DMS53 treated with DMSO at 0.1 percent for 48 hours (cell line): ENCODE results near the gene C17orf78.
A peak's percentile ranks its signal among the peaks of the same experiment; 100 is the strongest.
"Not testable (repeated sequence)": the region's sequence is repeated elsewhere in the genome, so short reads cannot be mapped to it uniquely, and the experiment has no call there.

Source experiments
- DNase-seq: peaks from one replicate; lab custom pipeline; 2025; ENCODE audit not compliant: unreplicated experiment; lab: John Stamatoyannopoulos, UW

C17orf78 gene

DNA sequence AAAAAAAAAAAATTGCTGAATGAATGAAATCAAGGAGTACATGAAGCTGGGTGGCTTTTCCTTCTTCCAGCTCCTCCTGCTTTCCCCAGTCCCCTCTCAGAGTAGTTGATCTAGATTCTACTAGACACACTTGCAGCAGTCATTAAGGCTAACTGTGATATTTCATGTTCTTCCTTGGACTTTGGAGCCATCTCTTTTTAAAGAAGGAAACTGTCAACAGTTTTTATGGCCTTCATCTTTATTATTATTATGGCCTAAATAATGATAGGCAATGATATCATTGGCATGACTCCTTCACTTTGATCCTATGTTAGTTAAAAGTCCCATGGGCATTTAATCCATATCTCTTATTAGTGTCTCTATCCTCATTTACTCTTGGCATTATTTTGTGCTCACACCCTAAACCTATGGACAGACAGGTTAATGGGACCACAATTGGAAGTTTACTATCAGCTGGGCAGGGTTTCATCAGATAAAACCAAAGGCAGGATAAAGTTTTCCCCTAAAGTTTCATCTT lies 9.7 kb downstream of the C17orf78 start:
- no peak for DNase-seq

DNA sequence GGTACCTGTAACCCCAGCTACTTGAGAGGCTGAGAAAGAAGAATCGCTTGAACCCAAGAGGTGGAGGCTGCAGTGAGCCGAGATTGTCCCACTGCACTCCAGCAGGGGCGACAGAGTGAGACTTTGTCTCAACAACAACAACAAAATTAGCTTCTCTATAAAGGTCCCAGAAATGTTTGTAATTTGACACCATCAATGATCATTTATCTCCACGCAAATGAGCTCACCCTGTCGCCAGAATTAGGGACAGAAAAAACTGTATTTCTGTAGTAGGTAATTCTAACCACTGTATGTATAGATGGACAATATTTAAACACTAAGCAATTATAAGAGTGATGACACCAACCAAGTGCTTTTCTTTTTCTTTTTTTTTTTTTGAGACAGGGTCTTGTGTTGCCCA lies 10.7 kb downstream of the C17orf78 start:
- no peak for DNase-seq

DNA sequence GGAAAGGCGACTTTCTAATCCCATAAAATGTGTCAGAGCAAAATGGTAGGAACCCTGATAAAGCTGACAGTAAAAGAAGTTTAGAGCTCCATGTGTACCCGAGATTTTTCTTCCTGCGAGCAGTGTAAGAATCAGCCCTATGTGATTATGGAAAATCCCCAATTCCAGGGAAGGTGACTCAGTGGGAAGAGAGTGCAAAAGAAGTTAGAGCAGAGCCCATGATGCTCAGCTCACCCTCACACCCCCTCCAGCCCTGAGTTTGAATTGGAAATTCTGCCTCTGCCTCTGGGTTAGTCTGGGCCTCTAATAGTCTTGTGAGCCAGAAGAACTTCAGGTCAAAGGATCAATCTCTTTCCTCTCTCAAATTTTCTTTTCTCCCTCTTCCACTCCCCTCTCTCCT lies 12.5 kb downstream of the C17orf78 start:
- DNase-seq, result no peak

DNA sequence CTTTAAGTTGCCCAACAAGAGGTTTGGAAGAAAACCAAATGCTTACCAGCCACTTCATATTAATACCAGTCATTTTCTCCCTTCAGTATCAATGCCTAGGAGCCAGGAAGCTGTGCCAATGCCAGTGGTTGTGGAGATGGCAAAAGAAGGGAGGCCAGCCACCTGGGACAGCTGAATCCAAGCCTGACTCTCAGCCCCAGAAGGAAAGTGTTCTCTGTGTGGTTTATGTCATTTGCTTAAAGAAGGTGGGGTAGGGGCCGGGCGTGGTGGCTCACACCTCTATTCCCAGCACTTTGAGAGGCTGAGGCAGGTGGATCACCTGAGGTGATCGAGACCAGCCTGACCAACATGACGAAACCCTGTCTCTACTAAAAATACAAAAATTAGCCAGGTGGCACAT lies 13.4 kb downstream of the C17orf78 start:
- DNase-seq, result no peak

DNA sequence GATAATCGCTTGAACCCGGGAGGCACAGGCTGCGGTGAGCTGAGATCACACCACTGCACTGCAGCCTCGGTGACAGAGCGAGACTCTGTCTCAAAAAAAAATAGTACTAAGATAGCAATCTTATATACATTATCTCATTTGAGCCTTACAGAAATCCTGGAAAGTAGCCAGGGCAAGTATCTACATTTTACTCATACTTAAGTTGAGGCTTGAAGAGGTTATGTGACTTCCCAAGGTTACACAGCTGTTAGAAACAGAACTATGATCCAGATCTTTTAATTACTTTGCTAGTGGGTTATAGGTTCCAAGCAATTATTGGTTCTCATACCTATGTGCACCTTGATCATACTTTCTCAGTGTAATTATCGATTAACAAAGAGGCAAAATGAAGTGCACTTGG lies 15.4 kb downstream of the C17orf78 start:
- no peak for DNase-seq

DNA sequence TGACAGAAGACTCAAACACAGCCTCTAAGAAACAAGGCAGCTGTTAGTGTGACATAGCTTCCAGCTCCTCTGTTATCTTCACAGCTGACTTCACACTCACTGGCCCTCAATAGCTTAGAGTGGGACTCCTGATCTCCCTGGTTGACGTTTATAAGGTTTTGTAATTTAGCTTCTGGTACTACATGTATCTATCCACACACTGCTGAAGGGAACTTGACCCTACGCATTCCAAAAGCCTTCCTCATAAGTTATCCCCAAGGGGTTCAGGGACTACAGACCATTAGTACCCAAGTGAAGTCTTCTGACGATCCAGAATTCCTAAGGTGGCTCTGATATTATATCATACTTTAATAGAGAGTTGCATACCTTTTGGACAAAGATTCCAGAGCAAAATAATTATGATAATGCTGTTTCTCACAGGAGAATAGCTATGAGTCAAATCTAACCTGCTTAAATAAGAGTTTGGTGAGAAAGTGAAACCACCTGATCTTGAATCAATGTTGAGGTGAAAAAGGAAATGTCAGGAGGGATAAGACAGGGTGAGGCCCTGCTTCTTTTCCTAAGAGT lies 16.3 kb downstream of the C17orf78 start:
- DNase-seq, result no peak

DNA sequence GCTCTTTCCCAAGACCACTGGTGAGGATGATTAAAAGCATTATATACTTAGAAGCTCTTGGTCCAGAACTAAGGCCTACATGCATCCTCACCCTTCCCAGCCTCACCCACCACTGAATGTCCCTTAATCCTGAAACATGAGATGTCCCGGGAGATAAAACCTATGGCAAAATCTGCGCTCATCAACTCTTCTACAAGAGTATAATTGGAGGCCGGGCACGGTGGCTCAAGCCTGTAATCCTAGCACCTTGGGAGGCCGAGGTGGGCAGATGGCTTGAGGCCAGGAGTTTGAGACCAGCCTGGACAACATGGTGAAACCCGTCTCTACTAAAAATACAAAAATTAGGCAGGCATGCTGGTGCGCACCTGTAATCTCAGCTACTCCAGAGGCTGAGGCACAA lies 17.6 kb downstream of the C17orf78 start:
- DNase-seq, result no peak

DNA sequence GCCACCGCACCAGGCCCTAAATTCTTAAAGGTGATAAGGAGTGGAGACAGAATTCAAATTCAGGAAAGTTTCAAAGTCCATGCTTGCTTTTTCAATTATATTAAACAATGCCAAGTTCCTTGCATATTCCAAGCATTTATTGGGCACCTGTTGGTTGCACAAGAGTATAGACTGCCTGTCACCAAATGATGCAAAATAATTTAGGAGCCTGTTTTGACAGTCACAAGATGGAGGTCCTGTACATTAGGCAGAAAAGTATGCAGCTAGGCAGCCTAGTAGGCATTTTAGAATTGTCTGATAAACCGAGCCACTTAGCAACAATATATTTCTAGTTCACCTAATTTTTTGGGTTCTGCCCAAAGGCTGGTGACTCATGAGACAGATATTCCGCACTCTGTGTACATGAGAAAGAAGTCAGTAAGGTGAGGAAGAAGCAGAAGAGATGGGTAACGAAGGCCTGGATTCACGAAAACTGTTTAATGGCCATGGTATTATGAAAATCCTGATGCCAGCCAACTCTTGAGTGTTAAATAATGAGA lies 23.5 kb downstream of the C17orf78 start:
- DNase-seq, result no peak

DNA sequence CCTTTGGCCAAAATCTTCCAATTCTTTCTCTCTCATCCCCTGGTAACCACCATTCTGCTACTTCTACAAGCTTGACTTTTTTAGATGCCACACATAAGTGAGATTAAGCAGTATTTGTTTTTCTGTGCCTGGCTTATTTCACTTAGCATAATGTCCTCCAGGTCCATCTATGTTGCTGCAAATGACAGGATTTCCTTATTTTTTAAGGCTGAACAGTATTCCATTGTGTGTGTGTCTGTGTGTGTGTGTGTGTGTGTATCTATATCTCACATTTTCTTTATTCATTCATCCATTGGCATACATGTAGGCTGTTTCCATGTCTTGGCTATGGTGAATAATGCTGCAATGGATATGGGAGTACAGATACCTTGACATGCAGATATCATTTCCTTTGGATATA lies 24.7 kb downstream of the C17orf78 start:
- DNase-seq, result no peak

DNA sequence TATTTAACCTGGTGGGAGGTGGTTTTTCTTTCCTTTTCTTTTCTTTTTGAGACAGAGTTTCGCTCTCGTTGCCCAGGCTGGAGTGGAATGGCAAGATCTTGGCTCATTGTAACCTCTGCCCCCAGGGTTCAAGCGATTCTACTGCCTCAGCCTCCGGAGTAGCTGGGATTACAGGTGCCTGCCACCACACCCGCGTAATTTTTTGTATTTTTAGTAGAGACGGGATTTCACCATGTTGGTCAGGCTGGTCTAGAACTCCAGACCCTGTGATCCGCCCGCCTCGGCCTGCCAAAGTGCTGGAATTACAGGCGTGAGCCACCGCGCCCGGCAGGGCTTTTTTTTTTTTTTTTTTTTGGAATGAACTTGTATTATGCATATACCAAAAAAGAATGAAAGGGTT lies 29.7 kb downstream of the C17orf78 start:
- not testable (repeated sequence) for DNase-seq

DNA sequence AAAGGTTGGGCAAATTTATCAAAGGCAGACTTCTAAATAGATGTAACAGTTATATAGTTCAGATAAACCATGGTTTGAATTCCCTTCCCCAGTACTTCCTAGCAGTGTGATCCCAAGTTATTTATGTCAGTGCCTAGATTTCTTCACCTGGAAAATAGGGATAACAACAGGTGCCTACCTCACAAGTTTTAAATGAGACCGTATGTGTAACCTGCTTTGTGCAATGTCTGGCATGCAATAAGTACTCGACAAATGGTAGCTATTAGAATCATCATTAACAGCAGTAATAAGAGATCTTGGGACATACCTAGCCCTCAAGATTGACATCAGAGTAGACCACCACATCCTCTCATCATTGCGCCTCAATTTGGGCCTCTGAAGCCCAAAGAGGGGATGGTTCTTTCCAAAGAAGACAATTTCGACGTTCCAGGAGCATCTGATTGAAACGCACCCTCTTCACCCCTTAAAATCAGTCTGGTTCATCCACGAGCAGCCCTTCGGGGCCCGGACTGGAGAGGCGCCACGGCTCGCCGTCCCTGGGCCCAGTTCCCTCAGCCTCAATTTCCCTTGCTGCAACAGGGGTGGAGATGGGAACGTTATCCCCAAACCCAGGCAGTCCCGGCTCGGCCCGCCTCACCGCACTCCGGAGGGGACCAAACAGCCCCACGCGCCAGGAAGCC lies 30.3 kb downstream of the C17orf78 start:
- no peak for DNase-seq

DNA sequence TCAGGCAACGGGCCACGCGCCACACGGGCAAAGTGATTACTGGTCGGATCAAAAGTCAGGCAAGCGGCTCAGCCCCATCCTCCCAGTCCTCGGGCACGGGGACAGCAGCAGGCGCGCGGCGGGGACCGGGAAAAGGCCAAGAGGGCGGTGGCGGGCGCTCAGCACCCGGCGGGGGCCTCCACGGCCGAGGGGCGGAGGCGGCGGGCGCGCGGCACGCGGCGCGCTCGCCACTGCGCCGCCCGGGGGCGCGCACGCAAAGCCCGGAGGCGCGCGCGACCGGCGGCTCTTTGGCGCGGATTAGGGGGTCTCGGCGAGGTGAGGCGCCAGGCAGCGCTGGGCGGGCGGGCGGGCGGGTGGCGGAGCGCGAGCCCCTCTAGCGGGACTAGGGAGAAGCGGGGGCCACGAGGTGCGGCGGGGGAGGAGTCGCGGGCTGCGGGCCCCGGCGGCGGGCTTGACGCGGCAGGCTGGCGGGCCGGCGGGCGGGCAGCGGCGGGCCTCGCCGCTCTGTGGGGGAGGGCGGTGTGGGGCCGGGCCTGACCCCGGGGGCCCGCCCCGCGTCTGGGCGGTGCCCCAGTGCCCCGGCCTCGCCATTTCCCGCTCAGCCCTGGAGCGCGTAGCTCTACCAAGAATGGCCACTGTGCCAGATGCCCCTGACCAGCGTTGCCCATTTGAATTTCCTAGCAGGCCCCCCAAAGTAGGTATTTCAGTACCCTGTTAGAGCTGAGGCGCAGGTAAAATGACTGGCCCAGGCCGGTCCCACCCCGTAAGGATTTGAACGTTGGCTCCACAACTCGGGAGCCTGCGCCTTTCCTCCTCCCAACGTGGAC lies 31.1 kb downstream of the C17orf78 start, which contains the start of the genes ACACA and TADA2A:
TSS of gene ACACA (minus strand) at position 202 of the 827 bp plus-strand sequence. CDS start 537 bp downstream, outside the sequence.
TSS of gene TADA2A (plus strand) at position 252 of the 827 bp plus-strand sequence. CDS start 4,480 bp downstream, outside the sequence.
- DNase-seq, result peak; percentile 68

DNA sequence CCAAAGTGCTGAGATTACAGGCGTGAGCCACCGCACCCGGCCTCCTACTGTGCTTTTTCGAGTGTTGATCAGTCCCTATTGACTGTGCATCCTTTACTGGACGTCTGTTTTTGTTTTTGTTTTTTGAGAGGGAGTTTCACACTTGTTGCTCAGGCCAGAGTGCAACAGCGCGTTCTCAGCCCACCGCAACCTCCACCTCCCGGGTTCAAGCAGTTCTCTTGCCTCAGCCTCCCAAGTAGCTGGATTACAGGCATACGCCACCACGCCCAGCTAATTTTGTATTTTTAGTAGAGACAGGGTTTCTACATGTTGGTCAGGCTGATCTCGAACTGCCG lies 32.3 kb downstream of the C17orf78 start:
- not testable (repeated sequence) for DNase-seq

DNA sequence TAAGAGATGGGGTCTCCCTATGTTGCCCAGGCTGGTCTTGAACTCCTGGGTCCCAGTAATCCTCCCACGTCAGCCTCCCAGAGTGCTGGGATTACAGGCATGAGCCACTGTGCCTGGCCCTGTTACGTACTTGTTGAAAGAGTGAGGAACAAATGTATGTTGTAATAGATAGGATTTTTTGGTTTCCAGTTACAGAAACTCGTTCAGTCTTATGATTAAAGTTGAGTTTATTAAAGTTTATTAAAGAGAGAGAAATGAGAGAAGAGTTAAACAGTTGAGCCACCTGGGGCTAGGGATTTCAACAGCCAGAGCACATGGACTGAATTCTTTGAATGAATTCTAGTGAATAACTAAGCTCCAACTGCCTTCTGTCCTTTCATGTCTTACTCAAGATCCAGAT lies 34.6 kb downstream of the C17orf78 start:
- no peak for DNase-seq

DNA sequence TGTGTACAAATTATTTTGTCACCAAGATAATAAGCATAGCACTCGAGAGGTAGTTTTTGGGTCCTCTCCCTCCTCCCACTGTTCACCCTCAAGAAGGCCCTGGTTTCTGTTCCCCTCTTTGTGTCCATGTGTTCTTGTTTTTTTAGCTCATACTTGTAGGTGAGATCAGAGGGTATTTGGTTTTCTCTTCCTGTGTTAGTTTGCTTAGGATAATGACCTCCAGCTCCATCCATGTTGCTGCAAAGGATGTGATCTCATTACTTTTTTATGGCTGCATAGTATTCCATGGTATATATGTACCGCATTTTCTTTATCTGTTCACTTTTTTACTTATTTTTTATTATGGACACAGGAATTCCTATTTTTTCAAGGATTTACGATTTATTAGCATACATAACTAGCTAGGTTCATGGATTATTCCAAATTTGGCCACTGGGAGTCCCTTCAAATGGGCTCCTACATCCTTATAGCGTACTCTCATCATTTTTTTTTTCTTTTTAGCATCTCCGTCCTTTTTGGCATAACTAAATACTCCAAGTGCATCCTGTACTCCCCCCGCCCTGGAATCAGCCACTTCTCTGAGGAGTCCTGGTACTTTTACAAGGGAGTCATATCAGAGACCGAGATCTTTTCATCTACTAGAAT lies 38.2 kb downstream of the C17orf78 start:
- no peak for DNase-seq

DNA sequence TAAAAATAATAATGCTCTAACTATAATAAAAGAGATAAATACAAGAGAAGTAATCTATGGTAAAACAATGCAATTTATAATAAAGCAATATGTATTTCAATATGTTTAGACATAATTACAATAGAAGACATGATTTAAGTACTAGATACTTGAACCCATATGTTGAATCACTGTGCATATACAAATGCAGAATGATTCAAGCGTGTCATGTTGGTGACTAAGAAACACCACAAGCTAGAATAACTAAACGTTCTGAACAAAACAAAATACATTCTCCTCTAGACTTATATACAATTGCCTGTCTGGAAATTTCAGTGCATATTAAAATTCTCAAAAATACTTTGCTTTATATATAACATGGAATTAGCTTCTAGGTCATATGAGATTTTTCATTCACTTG lies 42.1 kb downstream of the C17orf78 start:
- DNase-seq, result no peak

DNA sequence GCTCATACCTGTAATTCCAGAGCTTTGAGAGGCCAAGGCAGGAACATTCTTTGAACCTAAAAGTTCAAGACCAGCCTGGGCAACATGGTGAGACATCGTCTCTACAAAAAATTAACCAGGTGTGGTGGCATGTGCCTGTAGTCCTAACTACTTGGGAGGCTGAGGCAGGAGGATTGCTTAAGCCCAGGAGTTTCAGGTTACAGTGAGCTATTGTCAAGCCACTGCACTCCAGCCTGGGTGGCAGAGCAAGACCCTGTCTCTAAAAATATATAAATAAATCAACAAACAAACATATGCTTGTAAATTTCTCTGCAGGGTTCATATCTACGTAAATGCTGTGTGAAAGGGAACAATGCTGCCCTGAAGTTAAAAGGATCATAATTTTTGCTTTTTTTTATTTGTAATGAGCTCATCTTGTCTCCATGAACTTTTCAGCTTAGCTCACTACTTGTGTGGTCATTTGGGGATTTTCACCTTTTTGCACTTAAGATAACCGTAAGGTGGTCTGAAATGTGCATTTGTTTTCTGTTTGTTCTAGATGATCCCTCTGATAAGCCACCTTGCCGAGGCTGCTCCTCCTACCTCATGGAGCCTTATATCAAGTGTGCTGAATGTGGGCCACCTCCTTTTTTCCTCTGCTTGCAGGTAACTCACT lies 47.3 kb downstream of the C17orf78 start:
- DNase-seq, result no peak

DNA sequence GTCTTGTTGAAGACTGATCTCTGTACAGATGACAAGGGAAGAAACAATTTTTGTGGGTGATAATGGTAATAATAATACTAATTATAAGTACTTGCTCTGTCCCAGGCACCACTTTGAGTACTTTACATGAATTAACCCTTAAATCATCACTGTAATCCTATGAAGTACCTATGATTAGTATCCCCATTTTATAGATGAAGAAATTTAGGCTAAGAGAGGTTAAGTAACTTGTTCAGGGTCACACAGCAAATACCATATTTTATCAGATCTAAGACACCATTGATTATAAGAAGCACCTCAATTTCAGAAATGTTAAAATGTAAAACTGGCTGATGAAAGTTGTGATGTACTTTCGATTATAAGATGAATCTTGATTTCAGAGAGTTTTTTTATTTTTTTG lies 49.5 kb downstream of the C17orf78 start:
- DNase-seq, result no peak

DNA sequence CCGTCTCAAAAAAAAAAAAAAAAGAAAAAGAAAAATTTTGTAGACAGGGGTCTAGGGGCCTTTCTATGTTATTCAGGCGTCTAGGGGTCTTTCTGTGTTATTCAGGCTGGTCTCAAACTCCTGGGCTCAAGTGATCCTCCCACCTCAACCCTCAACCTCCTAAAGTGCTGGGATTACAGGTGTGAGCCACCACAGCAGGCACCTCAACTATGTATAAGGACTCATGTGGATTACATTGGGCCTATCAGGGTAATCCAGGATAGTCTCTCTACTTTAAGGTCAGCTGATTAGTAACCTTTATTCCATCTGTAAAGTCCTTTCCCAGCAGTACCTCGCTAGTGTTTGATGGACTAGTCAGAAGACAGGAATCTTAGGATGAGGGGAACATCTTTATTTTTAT lies 53.3 kb downstream of the C17orf78 start:
- no peak for DNase-seq

DNA sequence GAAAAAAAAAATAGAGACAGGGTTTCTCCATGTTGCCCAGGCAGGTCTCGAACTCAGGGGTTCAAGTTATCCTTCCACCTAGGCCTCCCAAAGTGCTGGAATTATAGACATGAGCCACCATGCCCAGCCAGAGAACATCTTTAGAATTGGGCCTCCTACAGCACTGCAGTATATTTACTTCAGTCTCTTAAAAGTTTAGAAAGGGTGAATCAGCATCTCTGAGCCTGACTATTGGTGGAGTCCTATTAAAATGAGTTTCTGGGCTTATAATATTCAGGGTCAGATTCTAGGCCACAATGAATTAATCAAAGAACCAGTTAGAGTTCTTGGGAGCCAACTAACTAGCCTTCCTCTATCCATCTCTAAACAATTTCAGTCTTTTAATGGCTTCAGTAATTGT lies 53.7 kb downstream of the C17orf78 start:
- DNase-seq, result no peak
